ENCODE data around the gene OTUB2.

GRCh38 chr14:93991212-93991611, 34.9 kb upstream of the OTUB2 start:
- TF ChIP-seq CTCF (optimal IDR thresholded peaks at IDR 0.05 in 1 of 3, IDR thresholded peaks at IDR 0.05 in 1 of 3, conservative IDR thresholded peaks at IDR 0.05 in 1 of 3; ENCODE audit: extremely low read depth in 1 of 3, insufficient read depth in 2 of 3, low read length in 3 of 3) (no peak), EZH2 (IDR thresholded peaks at IDR 0.05; ENCODE audit: low read length) (no peak)
